Measurements from ENCODE around the gene OSBPL3.

OSBPL3 gene

DNA sequence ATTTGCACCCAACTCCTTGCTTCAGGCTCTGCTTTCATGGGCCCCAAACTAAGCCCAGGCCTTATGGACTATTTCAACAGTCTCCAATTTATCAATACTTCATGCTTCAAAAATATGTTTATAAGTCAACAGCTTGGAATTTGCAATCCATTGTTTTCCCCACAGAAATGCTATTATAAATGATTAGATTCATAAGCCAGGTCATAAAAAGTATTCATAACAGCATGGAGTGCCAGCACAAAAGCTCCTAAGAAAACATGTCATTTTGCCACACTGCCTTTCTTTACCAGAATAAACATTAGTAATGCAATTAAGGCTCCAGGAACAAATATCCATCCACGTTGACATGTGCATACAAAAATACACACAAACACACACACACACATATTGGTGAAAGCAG is 30.1 kb downstream of the OSBPL3 start:
- FAIRE-seq, result no peak

DNA sequence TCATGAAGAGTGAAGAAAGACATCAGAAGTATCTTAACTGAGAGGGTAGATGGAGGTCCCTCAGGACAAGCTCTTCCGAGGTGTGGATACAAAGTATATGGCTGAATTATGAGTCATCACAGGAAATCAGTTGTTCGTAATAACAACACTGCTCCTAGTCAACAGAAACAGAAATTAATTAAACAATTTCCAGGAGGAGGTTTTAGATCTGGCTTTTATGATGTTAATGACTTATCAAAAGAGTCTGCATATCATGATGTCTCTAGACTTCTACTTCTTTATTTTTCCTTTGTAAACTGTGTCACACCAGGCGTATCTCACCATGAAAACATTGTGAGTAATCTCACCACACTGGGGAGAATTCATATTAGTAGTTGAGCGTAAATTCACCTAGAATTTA is 31.2 kb downstream of the OSBPL3 start:
- FAIRE-seq, result no peak

GRCh38 chr7:24946467-24946866 is 33.5 kb downstream of the OSBPL3 start:
- FAIRE-seq, result no peak

DNA sequence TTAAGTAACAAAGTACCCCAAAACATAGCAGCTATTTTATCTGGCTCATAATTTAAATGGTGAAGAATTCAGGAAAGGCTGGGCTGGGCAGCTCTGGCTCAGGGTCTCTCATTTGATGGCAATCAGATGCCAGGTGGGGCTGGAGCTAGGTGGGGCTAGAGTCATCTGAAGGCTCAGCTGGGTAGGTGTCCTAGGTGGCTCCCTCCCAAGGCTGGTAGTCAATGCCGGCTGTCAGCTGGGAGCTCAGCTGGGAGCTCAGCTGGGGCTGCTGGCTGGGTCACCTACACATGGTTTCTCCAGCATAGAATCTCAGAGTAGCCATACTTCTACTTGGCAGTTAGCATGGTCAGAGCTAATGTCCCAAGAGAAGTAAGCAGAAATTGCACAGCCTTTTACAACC is 34.1 kb downstream of the OSBPL3 start:
- no peak for FAIRE-seq

DNA sequence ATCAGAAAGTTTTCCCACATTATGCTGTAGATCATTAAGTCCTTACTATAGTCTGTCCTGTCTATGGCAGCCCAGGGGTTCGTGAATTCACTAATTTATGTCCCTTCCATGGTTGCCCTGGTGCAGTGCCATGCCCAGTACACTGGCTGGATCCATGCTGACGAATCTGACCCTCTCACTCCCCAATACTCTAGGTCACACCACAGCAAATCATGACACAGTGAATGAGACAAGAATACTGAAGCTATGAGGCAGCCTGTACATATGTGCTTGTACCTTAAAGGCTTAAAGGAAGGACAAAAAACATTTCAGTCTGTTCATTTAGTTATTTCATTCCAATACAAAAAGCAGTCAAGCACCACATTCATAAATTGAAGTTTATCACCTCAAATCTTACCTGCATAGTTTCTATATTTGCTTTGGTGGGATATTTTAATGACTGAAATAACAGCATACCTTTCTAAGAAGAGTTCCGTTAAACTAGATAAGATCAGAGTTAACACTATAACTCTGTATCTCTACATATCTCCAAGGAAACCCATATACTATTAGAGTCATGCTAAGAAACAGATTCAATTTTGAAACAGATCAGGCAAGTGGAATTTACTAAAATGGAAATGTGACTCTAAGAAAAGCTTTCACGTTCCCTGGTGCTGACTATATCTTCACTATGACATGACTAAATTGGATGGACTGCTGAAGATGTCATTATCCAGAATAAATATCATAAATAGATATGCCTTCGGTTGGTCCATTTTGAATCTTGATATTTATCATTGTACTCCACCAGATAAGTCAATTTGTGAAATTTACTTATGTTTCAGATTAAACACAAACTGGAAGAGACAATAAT is 36.7 kb downstream of the OSBPL3 start:
- FAIRE-seq, result no peak

- FAIRE-seq, result no peak
Observed at GRCh38 chr7:24942226-24942625, 37.8 kb downstream of the OSBPL3 start.

DNA sequence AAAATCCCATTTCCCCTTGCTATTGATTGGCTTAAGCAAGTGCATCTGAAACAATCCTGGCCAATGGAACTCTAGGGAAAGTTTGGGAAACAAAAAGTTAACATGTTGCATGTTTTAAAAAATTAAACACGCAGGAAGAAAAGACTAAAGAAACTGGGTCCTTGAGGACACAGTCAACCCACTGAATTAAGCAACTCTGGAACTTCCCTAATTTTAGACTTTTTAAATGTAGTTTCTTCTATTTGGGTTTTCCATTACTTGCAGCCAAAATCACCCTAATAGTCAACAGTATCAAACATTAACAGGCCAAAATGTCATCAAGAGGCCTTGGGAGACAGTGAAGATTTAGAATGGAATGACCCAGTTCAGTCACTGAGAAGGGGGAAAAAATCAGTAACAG is 40.6 kb downstream of the OSBPL3 start:
- no peak for FAIRE-seq

- no peak for FAIRE-seq
Observed at GRCh38 chr7:24936121-24936824, 43.7 kb downstream of the OSBPL3 start.

GRCh38 chr7:24933298-24933697 is 46.7 kb downstream of the OSBPL3 start:
- FAIRE-seq, result no peak

GRCh38 chr7:24932815-24933214 is 47.2 kb downstream of the OSBPL3 start:
- FAIRE-seq, result no peak

- FAIRE-seq, result no peak
Observed at GRCh38 chr7:24932389-24932788, 47.6 kb downstream of the OSBPL3 start.

GRCh38 chr7:24931844-24932243 is 48.1 kb downstream of the OSBPL3 start:
- FAIRE-seq, result no peak

- no peak for FAIRE-seq
Observed at GRCh38 chr7:24930856-24931255, 49.1 kb downstream of the OSBPL3 start.

DNA sequence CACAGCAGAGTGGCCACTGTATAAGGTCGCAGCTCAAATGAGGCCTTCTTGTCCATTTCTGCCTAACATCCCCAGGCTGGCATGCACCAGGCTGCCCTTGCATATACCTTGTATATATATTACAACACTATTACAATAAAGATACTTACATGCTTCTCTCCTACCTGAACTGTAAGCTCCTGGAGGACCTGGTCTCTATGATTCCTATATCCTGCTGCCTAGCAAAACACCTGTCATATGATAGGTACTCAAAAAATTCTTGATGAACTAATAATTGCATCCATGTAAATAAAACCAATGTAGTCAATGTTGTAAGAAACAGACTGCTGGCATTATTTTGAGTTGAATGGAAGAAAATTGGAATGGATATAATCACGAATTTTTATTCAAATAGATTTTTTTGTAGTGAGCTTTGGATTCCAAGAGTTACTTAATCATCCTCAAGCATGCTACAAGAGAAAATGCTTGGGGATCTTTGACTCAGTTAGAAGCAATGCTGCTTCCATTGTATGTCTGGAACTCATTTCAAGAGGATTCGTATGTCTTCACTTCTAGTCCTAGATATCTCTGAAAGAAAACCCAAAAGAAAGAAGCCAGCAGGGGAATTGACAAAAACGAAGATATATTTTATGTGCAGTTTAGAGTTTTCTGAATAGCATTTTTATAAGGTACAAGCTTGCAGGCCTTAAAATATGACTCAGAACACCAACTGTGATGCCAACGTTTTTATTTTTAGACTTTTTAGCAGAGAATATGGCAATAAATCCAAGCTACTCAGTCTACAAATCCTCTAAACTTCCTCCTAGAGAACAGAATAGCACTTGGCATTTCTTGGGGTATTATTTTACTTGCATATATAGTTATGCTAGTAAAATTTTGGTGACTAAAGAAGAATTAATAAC is 53.1 kb downstream of the OSBPL3 start:
- no peak for FAIRE-seq

GRCh38 chr7:24924375-24924774 is 55.6 kb downstream of the OSBPL3 start:
- no peak for FAIRE-seq

DNA sequence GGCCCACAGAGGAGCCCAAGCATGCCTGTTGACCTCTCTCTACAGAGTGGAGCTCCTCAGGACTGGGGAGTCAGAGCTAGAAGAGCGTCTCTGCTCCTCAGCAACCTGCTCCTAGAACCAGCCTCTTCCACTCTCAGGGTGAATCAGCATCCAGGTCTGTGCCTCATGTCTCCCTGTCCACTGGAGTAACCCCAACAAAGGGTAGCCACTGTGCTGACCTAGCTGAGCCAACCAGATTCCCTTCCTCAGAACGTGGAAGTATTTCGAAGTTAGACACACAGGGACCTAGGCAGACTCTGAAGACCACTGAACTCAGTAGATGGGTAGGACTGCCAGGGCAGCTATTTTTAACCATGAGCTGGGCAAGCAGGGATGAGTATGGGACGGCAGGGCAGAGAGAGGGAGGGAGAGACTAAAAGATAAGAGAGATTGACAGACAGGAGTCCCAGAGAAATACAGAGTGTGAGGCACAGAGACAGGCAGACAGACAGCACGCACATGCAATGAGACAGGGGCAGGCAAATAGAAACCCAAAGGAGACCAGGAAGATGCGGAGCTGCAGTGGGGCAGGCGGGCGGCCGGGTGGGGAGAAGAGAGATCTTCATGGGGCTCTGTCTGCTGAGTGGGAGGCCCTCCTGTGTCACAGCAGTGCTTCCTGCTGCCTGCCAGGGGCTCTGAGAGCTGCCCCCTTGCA is 56.7 kb downstream of the OSBPL3 start:
- no peak for FAIRE-seq

- no peak for FAIRE-seq
Observed at GRCh38 chr7:24922099-24922773, 57.7 kb downstream of the OSBPL3 start.

GRCh38 chr7:24921362-24921679 is 58.7 kb downstream of the OSBPL3 start:
- no peak for FAIRE-seq

DNA sequence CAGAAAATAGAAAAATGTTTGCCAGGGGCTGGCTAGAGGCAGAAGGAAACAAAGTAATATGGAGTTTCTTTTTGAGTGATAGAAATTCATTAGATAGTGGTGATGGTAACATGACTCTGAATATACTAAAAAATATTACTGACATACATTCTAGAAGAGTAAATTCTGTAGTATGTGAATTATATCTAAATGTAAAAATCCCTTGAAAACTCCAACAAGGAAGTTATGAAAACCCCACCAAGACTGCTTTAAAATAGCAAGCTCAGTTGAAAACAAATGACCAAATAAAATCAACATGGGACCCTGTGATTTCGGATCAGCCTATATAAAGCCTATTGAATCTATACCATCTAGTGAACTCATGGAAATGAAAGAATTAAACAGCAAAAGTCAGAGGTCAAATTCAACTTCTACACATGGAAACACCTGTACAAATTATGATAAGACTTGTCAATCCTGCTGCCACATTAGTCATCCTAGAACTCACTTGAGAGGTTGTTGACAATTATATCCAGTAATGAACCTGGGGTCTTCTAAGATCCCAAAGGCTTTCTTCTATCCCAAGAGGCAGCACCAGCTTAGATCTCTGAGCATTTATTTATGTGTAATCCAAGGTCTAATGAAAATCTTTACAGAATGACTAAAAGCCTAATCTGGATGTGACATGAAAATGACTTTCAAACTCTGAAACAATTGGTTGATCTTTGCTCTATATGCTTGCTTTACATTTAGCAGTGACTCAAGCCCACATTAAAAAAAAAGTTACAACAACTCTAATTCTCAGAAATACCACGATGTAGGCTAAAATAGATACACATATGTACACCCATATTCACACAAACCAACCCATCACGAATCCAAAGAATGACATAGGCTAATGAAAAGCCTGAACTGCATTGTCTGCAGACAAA is 59.3 kb downstream of the OSBPL3 start:
- FAIRE-seq, result no peak

GRCh38 chr7:24917510-24918239 is 62.3 kb downstream of the OSBPL3 start:
- FAIRE-seq, result no peak
